B cell (primary cell): Measurements from ENCODE around the gene ISCU.

ENCODE experiments used
- EZH2 ChIP-seq: IDR thresholded peaks from 2 replicates; pipeline ENCODE4 v1.6.1; 2012; ENCODE audit warnings: borderline replicate concordance, low read depth, mild to moderate bottlenecking, moderate library complexity, low read length; ENCODE audit not compliant: insufficient read depth, poor library complexity, severe bottlenecking
- TF ChIP-seq, protein P1 (sequence below): fragments of 200-600 bp; IDR thresholded peaks from one replicate; pipeline ENCODE4 v1.8.0; 2022; ENCODE audit warnings: antibody characterized with exemption, mild to moderate bottlenecking

DNA sequence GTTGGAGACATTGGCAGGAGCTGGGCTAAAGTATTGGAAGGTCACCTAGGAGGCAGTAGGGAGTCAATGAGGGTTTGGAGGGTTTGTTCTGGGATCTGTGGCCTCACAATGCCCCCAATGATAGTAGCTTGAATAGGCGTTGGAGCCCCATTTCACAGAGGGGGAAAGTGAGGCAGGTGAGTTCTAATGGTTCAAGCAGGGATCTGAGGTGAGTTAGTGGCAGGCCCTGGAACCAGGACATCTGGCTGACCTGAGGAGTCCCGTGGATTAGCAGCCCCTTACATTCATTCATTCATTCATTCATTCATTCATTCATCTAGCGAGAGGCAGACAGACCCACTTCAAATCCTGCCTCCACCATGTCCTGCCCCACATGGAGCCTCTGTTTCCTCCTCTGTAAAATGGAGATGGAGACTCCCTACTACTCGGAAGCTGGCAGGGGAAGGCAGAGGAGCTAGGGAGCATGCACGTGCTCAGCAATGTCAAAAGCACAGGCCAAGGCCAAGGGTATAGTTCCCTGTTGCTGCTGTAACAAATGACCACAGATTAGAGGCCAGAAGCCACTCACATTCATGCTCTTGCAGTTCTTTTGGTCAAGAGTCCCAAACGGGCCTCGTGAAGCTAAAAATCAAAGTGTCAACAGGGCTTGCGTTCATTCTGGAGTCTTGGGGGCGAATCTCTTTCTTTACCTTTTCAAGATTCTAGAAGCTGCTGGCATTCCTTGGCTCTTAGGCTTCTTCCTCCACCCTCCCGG, 37.7 kb downstream of the ISCU start:
- no peak for TF ChIP-seq EZH2
- TF ChIP-seq, protein P1, sequence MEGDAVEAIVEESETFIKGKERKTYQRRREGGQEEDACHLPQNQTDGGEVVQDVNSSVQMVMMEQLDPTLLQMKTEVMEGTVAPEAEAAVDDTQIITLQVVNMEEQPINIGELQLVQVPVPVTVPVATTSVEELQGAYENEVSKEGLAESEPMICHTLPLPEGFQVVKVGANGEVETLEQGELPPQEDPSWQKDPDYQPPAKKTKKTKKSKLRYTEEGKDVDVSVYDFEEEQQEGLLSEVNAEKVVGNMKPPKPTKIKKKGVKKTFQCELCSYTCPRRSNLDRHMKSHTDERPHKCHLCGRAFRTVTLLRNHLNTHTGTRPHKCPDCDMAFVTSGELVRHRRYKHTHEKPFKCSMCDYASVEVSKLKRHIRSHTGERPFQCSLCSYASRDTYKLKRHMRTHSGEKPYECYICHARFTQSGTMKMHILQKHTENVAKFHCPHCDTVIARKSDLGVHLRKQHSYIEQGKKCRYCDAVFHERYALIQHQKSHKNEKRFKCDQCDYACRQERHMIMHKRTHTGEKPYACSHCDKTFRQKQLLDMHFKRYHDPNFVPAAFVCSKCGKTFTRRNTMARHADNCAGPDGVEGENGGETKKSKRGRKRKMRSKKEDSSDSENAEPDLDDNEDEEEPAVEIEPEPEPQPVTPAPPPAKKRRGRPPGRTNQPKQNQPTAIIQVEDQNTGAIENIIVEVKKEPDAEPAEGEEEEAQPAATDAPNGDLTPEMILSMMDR = no peak
